Thymus (tissue), 11 donors: ENCODE measurements around the gene MYH9. TPM values are rescaled to one million over a fixed set of nuclear protein-coding genes. Genes with fewer than 3 reads are reported as not detected.

Experiments
- DNase-seq, 9 donors: peaks; one replicate each; pipeline ENCODE4 v3.0.0-alpha.2; 2013; ENCODE audit warnings: low spot score in 9 of 9, low read depth in 6 of 9, missing footprints in 1 of 9
- H3K27ac ChIP-seq, 2 donors: one replicate each; pipeline ENCODE4 v1.5.1; 2013; ENCODE audit warnings: control low read depth in 1 of 2, low read depth in 1 of 2, low read length in 1 of 2, mild to moderate bottlenecking in 1 of 2, moderate library complexity in 1 of 2
- H3K27me3 ChIP-seq, 2 donors: one replicate each; pipeline ENCODE4 v1.5.1; 2013; ENCODE audit warnings: low read length in 1 of 2; ENCODE audit not compliant: control insufficient read depth in 2 of 2, insufficient read depth in 1 of 2
- H3K36me3 ChIP-seq, 2 donors: one replicate each; pipeline ENCODE4 v1.5.1; 2013; ENCODE audit warnings: low read length in 1 of 2, mild to moderate bottlenecking in 1 of 2, moderate library complexity in 1 of 2; ENCODE audit not compliant: control insufficient read depth in 2 of 2, insufficient read depth in 2 of 2
- H3K4me1 ChIP-seq, 2 donors: one replicate each; pipeline ENCODE4 v1.5.1; 2013; ENCODE audit warnings: low read length in 2 of 2; ENCODE audit not compliant: control insufficient read depth in 2 of 2, insufficient read depth in 2 of 2
- H3K4me3 ChIP-seq, 2 donors: one replicate each; pipeline ENCODE4 v1.5.1; 2013; ENCODE audit warnings: low read length in 2 of 2, control low read depth in 1 of 2, mild to moderate bottlenecking in 1 of 2
- H3K9me3 ChIP-seq, 2 donors: one replicate each; pipeline ENCODE4 v1.5.1; 2013; ENCODE audit warnings: low read length in 1 of 2, mild to moderate bottlenecking in 1 of 2; ENCODE audit not compliant: control insufficient read depth in 2 of 2, insufficient read depth in 1 of 2
- WGBS: extraction: QIAGEN DNeasy Blood & Tissue Kit; methylation state at CpG from one replicate; pipeline ENCODE4 v1.1.7; 2013; 5-methylcytosine and 5-hydroxymethylcytosine counted together
- polyA plus RNA-seq: library from polyadenylated mRNA; stranded (reverse); fragments of 200-250 nt; gene quantifications from one replicate; pipeline ENCODE4 v1.2.3, GENCODE V29; 2013
- total RNA-seq: library from RNA; stranded (reverse); fragments of 120-200 nt; gene quantifications from one replicate; pipeline ENCODE4 v1.2.4, GENCODE V29; 2013
- donor health status: healthy.

MYH9 gene
- total and polyA plus RNA-seq, 2 donors = 123 to 155 TPM

- H3K4me1 ChIP-seq = peaks cover 0 to 8% of the 10 kb centered on the region in 2 donors
- H3K4me3 ChIP-seq = no peak overlapping the region
- no peaks in the 10 kb centered on the region for H3K36me3 ChIP-seq
- no peak for DNase-seq
- no peak overlapping the region for H3K27ac ChIP-seq
- 87% methylated on average over 5 of the region's 5 CpGs for WGBS
- no peaks in the 10 kb centered on the region for H3K27me3 ChIP-seq
- peaks cover 0 to 4% of the 10 kb centered on the region in 2 donors for H3K9me3 ChIP-seq
These were observed 143.8 kb downstream of the MYH9 start for GRCh38 chr22:36243986-36244385.

GRCh38 chr22:36239401-36240171 lies 148.2 kb downstream of the MYH9 start, which contains the start of gene APOL2:
Gene APOL2 (minus strand): TSS chr22:36239527. CDS start chr22:36233162, 6,365 bp downstream.
- peak; percentile 73 to 92 (median 86) for DNase-seq
- Histone ChIP-seq H3K27me3 (no peaks in the 10 kb centered on the region), H3K27ac (peak within 1 kb of the TSS; percentile 86 to 94), H3K4me1 (peaks cover 7 to 27% of the 10 kb centered on the region in 2 donors), H3K9me3 (peaks cover 0 to 15% of the 10 kb centered on the region in 2 donors), H3K4me3 (peak within 1 kb of the TSS; percentile 50 to 60), H3K36me3 (peaks cover 8 to 14% of the 10 kb centered on the region in 2 donors)
- WGBS = 18% methylated on average over 13 of the region's 13 CpGs

GRCh38 chr22:36239150-36239400 lies 148.7 kb downstream of the MYH9 start:
- peak overlapping the region; percentile 85 to 94 for H3K27ac ChIP-seq
- no peak for DNase-seq
- peaks cover 0 to 15% of the 10 kb centered on the region in 2 donors for H3K9me3 ChIP-seq
- peaks cover 8 to 14% of the 10 kb centered on the region in 2 donors for H3K36me3 ChIP-seq
- peak overlapping the region; percentile 50 to 60 for H3K4me3 ChIP-seq
- no peaks in the 10 kb centered on the region for H3K27me3 ChIP-seq
- 0% methylated on average over 4 of the region's 4 CpGs for WGBS
- H3K4me1 ChIP-seq = peaks cover 7 to 27% of the 10 kb centered on the region in 2 donors

GRCh38 chr22:36238373-36239149 lies 149.2 kb downstream of the MYH9 start:
- DNase-seq = peak in 1 of 9 donors; percentile 16

GRCh38 chr22:36237462-36238372 lies 150.1 kb downstream of the MYH9 start:
- peak overlapping the region; percentile 50 to 60 for H3K4me3 ChIP-seq
- WGBS = 68% methylated on average over 12 of the region's 12 CpGs
- H3K36me3 ChIP-seq = peaks cover 12 to 22% of the 10 kb centered on the region in 2 donors
- peak overlapping the region; percentile 33 to 85 for H3K27ac ChIP-seq
- H3K27me3 ChIP-seq = no peaks in the 10 kb centered on the region
- peaks cover 7 to 27% of the 10 kb centered on the region in 2 donors for H3K4me1 ChIP-seq
- peaks cover 0 to 11% of the 10 kb centered on the region in 2 donors for H3K9me3 ChIP-seq
- DNase-seq = peak in 3 of 9 donors; percentile 31 to 54 (median 38)

More at GRCh38 chr22:36238373-36239149, 149.2 kb downstream of the MYH9 start:
- WGBS = 5% methylated on average over 5 of the region's 5 CpGs
- peak overlapping the region; percentile 50 to 60 for H3K4me3 ChIP-seq
- peak overlapping the region; percentile 85 to 94 for H3K27ac ChIP-seq
- H3K36me3 ChIP-seq = peaks cover 8 to 14% of the 10 kb centered on the region in 2 donors
- peaks cover 0 to 14% of the 10 kb centered on the region in 2 donors for H3K9me3 ChIP-seq
- no peaks in the 10 kb centered on the region for H3K27me3 ChIP-seq
- peaks cover 7 to 27% of the 10 kb centered on the region in 2 donors for H3K4me1 ChIP-seq

- H3K27ac ChIP-seq = peak overlapping the region in 1 of 2 donors; percentile 33
- no peaks in the 10 kb centered on the region for H3K27me3 ChIP-seq
- WGBS = 94% methylated on average over 14 of the region's 14 CpGs
- H3K4me3 ChIP-seq = no peak overlapping the region
- DNase-seq = no peak
- H3K4me1 ChIP-seq = peaks cover 7 to 27% of the 10 kb centered on the region in 2 donors
- H3K36me3 ChIP-seq = peaks cover 22 to 33% of the 10 kb centered on the region in 2 donors
- H3K9me3 ChIP-seq = peaks cover 0 to 11% of the 10 kb centered on the region in 2 donors
These were observed 151.1 kb downstream of the MYH9 start for GRCh38 chr22:36236388-36237319.

- no peak for DNase-seq
- H3K4me3 ChIP-seq = no peak overlapping the region
- no peaks in the 10 kb centered on the region for H3K27me3 ChIP-seq
- peaks cover 33 to 39% of the 10 kb centered on the region in 2 donors for H3K36me3 ChIP-seq
- peaks cover 7 to 27% of the 10 kb centered on the region in 2 donors for H3K4me1 ChIP-seq
- no peak overlapping the region for H3K27ac ChIP-seq
- H3K9me3 ChIP-seq = peaks cover 0 to 11% of the 10 kb centered on the region in 2 donors
- WGBS = 93% methylated on average over 3 of the region's 3 CpGs
These were observed 152.2 kb downstream of the MYH9 start for GRCh38 chr22:36235585-36235984.

- Histone ChIP-seq H3K27ac (no peak overlapping the region), H3K27me3 (no peaks in the 10 kb centered on the region), H3K4me1 (peaks cover 7 to 23% of the 10 kb centered on the region in 2 donors), H3K4me3 (no peak overlapping the region), H3K9me3 (peaks cover 0 to 11% of the 10 kb centered on the region in 2 donors), H3K36me3 (peaks cover 37 to 42% of the 10 kb centered on the region in 2 donors)
- WGBS = 88% methylated on average over 2 of the region's 2 CpGs
- DNase-seq = no peak
These were observed 152.8 kb downstream of the MYH9 start for GRCh38 chr22:36234919-36235318.
